HCT116 (cell line): ENCODE data around the gene SLC35B2. TPM values are rescaled to one million over a fixed set of nuclear protein-coding genes. Genes with fewer than 3 reads are reported as not detected.

Experiments
- ATAC-seq: fragments of 200-7000 bp; cut with Tn5 transposase; 2 replicates; pipeline ENCODE4 v1.9.1; 2020; ENCODE audit warnings: mild to moderate bottlenecking, moderate library complexity
- BruUV-seq: library from RNA; stranded (reverse); fragments of 400-500 nt; replicated peaks from 2 replicates; lab custom pipeline; 2021; lab: Mats Ljungman, UMichigan
- CTCF ChIA-PET: fragments of 300-600 bp; sonication (Branson Sonifier 250); formaldehyde crosslinking; loops from one replicate; lab custom pipeline; 2021; ENCODE audit warnings: antibody characterized with exemption; lab: Charles Lee
- POLR2A ChIA-PET: fragments of 300-600, 350-600 bp; sonication (Branson Sonifier 250); formaldehyde crosslinking; loops from one replicate; lab custom pipeline; 2021; ENCODE audit warnings: antibody characterized with exemption; lab: Charles Lee
- RAD21 ChIA-PET, 2 experiments: fragments of 300-600 bp; sonication (Branson Sonifier 250); formaldehyde crosslinking; loops; one replicate each; lab custom pipeline; 2023; ENCODE audit warnings: low total read pairs in 2 of 2; ENCODE audit not compliant: uncharacterized antibody in 2 of 2, unreplicated experiment in 2 of 2, low non-redundant PET in 1 of 2; lab: Charles Lee
- DNase-seq: peaks from one replicate; pipeline ENCODE4 v3.0.0-alpha.2; 2010; ENCODE audit warnings: low read depth, low spot score
- H2AFZ ChIP-seq: fragments of 200-600 bp; shearing (Covaris generic), sonication (generic); 2 replicates; pipeline ENCODE4 v1.6.1; 2017; ENCODE audit warnings: low read depth, mixed run types, mixed read lengths, antibody characterized with exemption, low read length; ENCODE audit not compliant: poor library complexity, severe bottlenecking
- H3K27ac ChIP-seq: 2 replicates; pipeline ENCODE4 v1.5.1; 2012; ENCODE audit warnings: low read depth, low read length
- H3K27me3 ChIP-seq: fragments of 200-600 bp; sonication (generic); 2 replicates; pipeline ENCODE4 v1.6.1; 2016; ENCODE audit warnings: mixed run types, low read length, mixed read lengths; ENCODE audit not compliant: insufficient read depth
- H3K36me3 ChIP-seq, 2 experiments: fragments of 200-500 bp in 1 of 2; fragments of 200-600 bp in 1 of 2; sonication (Bioruptor generic) in 1 of 2; sonication (generic) in 1 of 2; 2 replicates each; pipeline versions ENCODE4 v1.5.1 to v1.6.1; 2014 to 2016; ENCODE audit warnings: low read length in 2 of 2, inconsistent platforms in 1 of 2, mixed read lengths in 1 of 2, mixed run types in 1 of 2; ENCODE audit not compliant: insufficient read depth in 2 of 2, control insufficient read depth in 1 of 2
- H3K4me1 ChIP-seq, 2 experiments: fragments of 200-600 bp in 1 of 2; sonication (generic) in 1 of 2; 2 replicates each; pipeline versions ENCODE4 v1.5.1 to v1.6.1; 2012 to 2017; ENCODE audit warnings: low read length in 2 of 2, inconsistent platforms in 1 of 2, mild to moderate bottlenecking in 1 of 2, mixed read lengths in 1 of 2, mixed run types in 1 of 2, moderate library complexity in 1 of 2; ENCODE audit not compliant: insufficient read depth in 2 of 2, control insufficient read depth in 1 of 2
- H3K4me2 ChIP-seq: fragments of 200-600 bp; sonication (generic); 2 replicates; pipeline ENCODE4 v1.6.1; 2017; ENCODE audit warnings: mixed run types, low read length, mixed read lengths
- H3K4me3 ChIP-seq, 2 experiments: fragments of 200-600 bp in 1 of 2; sonication (generic) in 1 of 2; replicated peaks in 1 of 2; 2 replicates each; pipeline ENCODE4 v1.5.1; 2011 to 2016; ENCODE audit warnings: low read length in 2 of 2, control low read depth in 1 of 2, low read depth in 1 of 2, mild to moderate bottlenecking in 1 of 2, mixed read lengths in 1 of 2, mixed run types in 1 of 2
- H3K79me2 ChIP-seq: fragments of 200-600 bp; sonication (generic); 2 replicates; pipeline ENCODE4 v1.6.1; 2017; ENCODE audit warnings: mild to moderate bottlenecking, mixed run types, low read length, moderate library complexity, mixed read lengths; ENCODE audit not compliant: insufficient read depth
- H3K9ac ChIP-seq: fragments of 200-600 bp; sonication (generic); 2 replicates; pipeline ENCODE4 v1.6.1; 2016; ENCODE audit warnings: low read length, mixed read lengths
- H3K9me2 ChIP-seq: fragments of 200-600 bp; sonication (generic), shearing (Covaris generic); 2 replicates; pipeline ENCODE4 v1.6.1; 2017; ENCODE audit warnings: mixed run types, mild to moderate bottlenecking, moderate library complexity; ENCODE audit not compliant: insufficient read depth
- H3K9me3 ChIP-seq, 2 experiments: fragments of 200-500 bp in 1 of 2; fragments of 200-600 bp in 1 of 2; sonication (Bioruptor generic) in 1 of 2; sonication (generic) in 1 of 2; 2 replicates each; pipeline ENCODE4 v1.6.1; 2014 to 2017; ENCODE audit warnings: low read length in 2 of 2, mixed read lengths in 2 of 2, inconsistent platforms in 1 of 2, low read depth in 1 of 2, mild to moderate bottlenecking in 1 of 2, mixed run types in 1 of 2, moderate library complexity in 1 of 2; ENCODE audit not compliant: control insufficient read depth in 1 of 2, insufficient read depth in 1 of 2
- H4K20me1 ChIP-seq: fragments of 200-600 bp; sonication (generic), shearing (Covaris generic); 2 replicates; pipeline ENCODE4 v1.6.1; 2017; ENCODE audit warnings: mixed run types, mild to moderate bottlenecking, moderate library complexity; ENCODE audit not compliant: insufficient read depth
- CEBPB ChIP-seq: IDR thresholded peaks from 2 replicates; pipeline ENCODE4 v1.6.1; 2012; ENCODE audit warnings: low read depth
- EGR1 ChIP-seq: IDR thresholded peaks from 2 replicates; pipeline ENCODE4 v1.6.1; 2012; ENCODE audit warnings: low read depth
- EZH2phosphoT487 ChIP-seq: fragments of 200-600 bp; IDR thresholded peaks from 2 replicates; pipeline ENCODE4 v1.6.1; 2018; ENCODE audit warnings: antibody characterized with exemption, borderline replicate concordance
- JUND ChIP-seq: IDR thresholded peaks from 2 replicates; pipeline ENCODE4 v1.6.1; 2012
- MAX ChIP-seq: IDR thresholded peaks from 2 replicates; pipeline ENCODE4 v1.6.1; 2012
- POLR2A ChIP-seq: IDR thresholded peaks from 2 replicates; pipeline ENCODE4 v1.7.0; 2011; ENCODE audit warnings: borderline replicate concordance; ENCODE audit not compliant: insufficient read depth, insufficient read length; ENCODE audit errors: extremely low read depth
- SP1 ChIP-seq: IDR thresholded peaks from 2 replicates; pipeline ENCODE4 v1.6.1; 2012; ENCODE audit warnings: low read depth
- ZFX ChIP-seq: fragments of 450-650 bp; IDR thresholded peaks from 2 replicates; pipeline ENCODE4 v1.6.1; 2017
- ZNF274 ChIP-seq: fragments of 200-500 bp; sonication (Bioruptor generic); IDR thresholded peaks from 2 replicates; pipeline ENCODE4 v1.6.1; 2014; ENCODE audit warnings: mild to moderate bottlenecking, low read depth, low read length, inconsistent platforms
- intact Hi-C: fragments of 100-400 bp; cut with micrococcal nuclease; formaldehyde crosslinking; loops from 2 replicates; pipeline ENCODE4 v1.10.0; 2022
- total RNA-seq: library from RNA; stranded (reverse); gene quantifications from one replicate; pipeline ENCODE4 v1.2.1, GENCODE V29; 2021; ENCODE audit not compliant: unreplicated experiment
- TF ChIP-seq, protein P1 (sequence below): IDR thresholded peaks from 2 replicates; pipeline ENCODE4 v1.6.1; 2011; ENCODE audit warnings: mild to moderate bottlenecking, low read length, moderate library complexity; ENCODE audit not compliant: insufficient replicate concordance; ENCODE audit errors: extremely low read depth

SLC35B2 gene
- total RNA-seq, 1 experiment from 2014 or later = 50.5 TPM

- Histone ChIP-seq H3K36me3 (peaks cover 18 to 48% of the 10 kb centered on the region in 2 experiments), H3K4me2 (no peak overlapping the region), H3K9ac (no peak overlapping the region), H4K20me1 (no peaks in the 10 kb centered on the region), H3K27ac (no peak overlapping the region), H3K9me3 (no peaks in the 10 kb centered on the region), H3K9me2 (no peaks in the 10 kb centered on the region), H3K4me1 (no peaks in the 10 kb centered on the region), H2AFZ (no peak overlapping the region), H3K27me3 (no peaks in the 10 kb centered on the region), H3K79me2 (no peaks in the 10 kb centered on the region), H3K4me3 (no peak overlapping the region)
- CTCF ChIA-PET = no interaction called here
- intact Hi-C loops = no loop called here
- RAD21 ChIA-PET = no interaction called here
- BruUV-seq = no TSS peak
- POLR2A ChIA-PET = interaction anchor here (1.3 kb wide), 1 partner anchor 54 kb away, joined by 3 read pairs; the partner anchor contains the start of gene HSP90AB1
- ATAC-seq = no peak
- DNase-seq = no peak
- TF ChIP-seq ZFX (no peak), EZH2phosphoT487 (no peak), ZNF274 (no peak), EGR1 (no peak), MAX (no peak), CEBPB (no peak), POLR2A (no peak)
- TF ChIP-seq, protein P1, sequence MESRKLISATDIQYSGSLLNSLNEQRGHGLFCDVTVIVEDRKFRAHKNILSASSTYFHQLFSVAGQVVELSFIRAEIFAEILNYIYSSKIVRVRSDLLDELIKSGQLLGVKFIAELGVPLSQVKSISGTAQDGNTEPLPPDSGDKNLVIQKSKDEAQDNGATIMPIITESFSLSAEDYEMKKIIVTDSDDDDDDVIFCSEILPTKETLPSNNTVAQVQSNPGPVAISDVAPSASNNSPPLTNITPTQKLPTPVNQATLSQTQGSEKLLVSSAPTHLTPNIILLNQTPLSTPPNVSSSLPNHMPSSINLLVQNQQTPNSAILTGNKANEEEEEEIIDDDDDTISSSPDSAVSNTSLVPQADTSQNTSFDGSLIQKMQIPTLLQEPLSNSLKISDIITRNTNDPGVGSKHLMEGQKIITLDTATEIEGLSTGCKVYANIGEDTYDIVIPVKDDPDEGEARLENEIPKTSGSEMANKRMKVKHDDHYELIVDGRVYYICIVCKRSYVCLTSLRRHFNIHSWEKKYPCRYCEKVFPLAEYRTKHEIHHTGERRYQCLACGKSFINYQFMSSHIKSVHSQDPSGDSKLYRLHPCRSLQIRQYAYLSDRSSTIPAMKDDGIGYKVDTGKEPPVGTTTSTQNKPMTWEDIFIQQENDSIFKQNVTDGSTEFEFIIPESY = no peak
Measured at GRCh38 chr6:44301106-44301505, 43.8 kb upstream of the SLC35B2 start.

DNA sequence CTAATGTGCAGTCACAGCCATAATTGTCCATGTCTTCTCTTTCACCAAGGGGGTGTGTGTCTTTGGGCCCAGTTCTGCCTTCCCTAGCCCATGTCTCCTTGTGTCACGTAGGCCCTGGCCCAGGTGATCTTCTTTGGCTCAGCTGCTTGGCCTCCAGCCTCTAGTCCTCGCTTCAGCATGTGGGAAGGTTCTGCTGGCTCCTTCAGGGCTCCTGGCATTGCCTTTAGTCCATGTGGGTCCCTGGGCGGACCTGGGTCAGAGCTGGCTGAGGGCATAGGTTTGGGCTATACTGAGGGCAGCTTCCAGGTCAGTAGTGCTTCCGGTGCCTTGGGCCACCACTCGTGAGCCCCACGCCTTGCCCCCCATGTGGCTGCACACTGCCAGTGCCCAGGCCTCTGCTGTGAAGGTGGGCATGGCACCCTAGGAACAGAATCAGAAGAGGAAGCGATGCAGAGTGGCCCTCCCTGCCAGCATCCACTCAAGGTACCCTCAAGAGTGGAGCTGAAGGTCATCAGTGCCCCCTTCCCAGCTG is 43.0 kb upstream of the SLC35B2 start:
- RAD21 ChIA-PET = no interaction called here
- CTCF ChIA-PET = no interaction called here
- Histone ChIP-seq H3K9ac (no peak overlapping the region), H3K9me2 (no peaks in the 10 kb centered on the region), H4K20me1 (no peaks in the 10 kb centered on the region), H2AFZ (no peak overlapping the region), H3K4me1 (peaks cover 0 to under 1% of the 10 kb centered on the region in 2 experiments; a peak in 1 of 4 replicates), H3K27me3 (no peaks in the 10 kb centered on the region), H3K4me3 (no peak overlapping the region), H3K79me2 (no peaks in the 10 kb centered on the region), H3K9me3 (no peaks in the 10 kb centered on the region), H3K4me2 (no peak overlapping the region), H3K36me3 (peaks cover 17 to 41% of the 10 kb centered on the region in 2 experiments), H3K27ac (no peak overlapping the region)
- BruUV-seq = no TSS peak
- DNase-seq (no peak), ATAC-seq (no peak)
- intact Hi-C loops = no loop called here
- POLR2A ChIA-PET = no interaction called here
- TF ChIP-seq JUND (no peak), SP1 (no peak)
- TF ChIP-seq, protein P1 = no peak
